Osteocyte (in vitro differentiated cells): ENCODE data around the gene FHIP1A. TPM values are rescaled to one million over a fixed set of nuclear protein-coding genes. Genes with fewer than 3 reads are reported as not detected.
"Not testable (repeated sequence)": the region's sequence is repeated elsewhere in the genome, so short reads cannot be mapped to it uniquely, and the experiment has no call there.

Experiments used
- DNase-seq: peaks from one replicate; pipeline ENCODE4 v3.0.0; 2021; ENCODE audit warnings: mixed read lengths; ENCODE audit not compliant: unreplicated experiment; ENCODE audit errors: extremely low spot score
- H3K27ac Mint-ChIP-seq: one replicate; pipeline ENCODE4 v1.8.0; 2021; ENCODE audit warnings: mild to moderate bottlenecking, mixed read lengths; ENCODE audit not compliant: unreplicated experiment
- H3K27me3 Mint-ChIP-seq: one replicate; pipeline ENCODE4 v1.8.0; 2021; ENCODE audit warnings: mixed read lengths; ENCODE audit not compliant: unreplicated experiment
- H3K36me3 Mint-ChIP-seq: one replicate; pipeline ENCODE4 v1.8.0; 2021; ENCODE audit warnings: mixed read lengths; ENCODE audit not compliant: unreplicated experiment
- H3K4me1 Mint-ChIP-seq: one replicate; pipeline ENCODE4 v1.8.0; 2021; ENCODE audit warnings: mixed read lengths; ENCODE audit not compliant: unreplicated experiment
- H3K4me3 Mint-ChIP-seq: one replicate; pipeline ENCODE4 v1.8.0; 2021; ENCODE audit warnings: mild to moderate bottlenecking, moderate library complexity, mixed read lengths; ENCODE audit not compliant: unreplicated experiment
- H3K9me3 Mint-ChIP-seq: one replicate; pipeline ENCODE4 v1.8.0; 2021; ENCODE audit warnings: mixed read lengths; ENCODE audit not compliant: unreplicated experiment
- total RNA-seq: library from RNA; stranded (reverse); gene quantifications from 2 replicates; pipeline ENCODE4 v1.2.1, GENCODE V29; 2021
- TF ChIP-seq, protein P1 (sequence below): fragments of 200-600 bp; sonication (generic); IDR thresholded peaks from 2 replicates; pipeline ENCODE4 v1.5.0; 2021; ENCODE audit warnings: antibody characterized with exemption, mild to moderate bottlenecking, moderate library complexity

FHIP1A gene
- total RNA-seq, 1 donor from 2014 or later, result 0.86 TPM

DNA sequence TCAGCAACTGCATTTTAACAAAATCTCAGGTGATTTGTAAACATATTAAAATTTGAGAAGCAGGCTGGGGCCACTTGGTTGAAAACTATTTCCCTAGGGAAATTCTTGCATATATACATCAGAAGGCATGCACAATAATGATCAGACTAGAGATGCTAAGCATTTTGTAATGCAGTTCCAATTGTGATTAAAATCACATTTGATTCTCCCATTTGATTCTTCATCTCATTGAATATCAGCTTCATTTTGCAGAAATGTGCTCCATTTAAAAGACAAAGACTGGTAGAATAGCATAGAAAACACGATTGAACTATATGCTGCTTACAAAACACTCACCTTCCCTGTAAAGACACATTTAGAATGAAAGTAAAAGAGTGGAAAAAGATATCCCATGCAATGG, 32.4 kb upstream of the FHIP1A start:
- H3K27me3 Mint-ChIP-seq, result peaks cover 19% of the 10 kb centered on the region
- TF ChIP-seq, protein P1, sequence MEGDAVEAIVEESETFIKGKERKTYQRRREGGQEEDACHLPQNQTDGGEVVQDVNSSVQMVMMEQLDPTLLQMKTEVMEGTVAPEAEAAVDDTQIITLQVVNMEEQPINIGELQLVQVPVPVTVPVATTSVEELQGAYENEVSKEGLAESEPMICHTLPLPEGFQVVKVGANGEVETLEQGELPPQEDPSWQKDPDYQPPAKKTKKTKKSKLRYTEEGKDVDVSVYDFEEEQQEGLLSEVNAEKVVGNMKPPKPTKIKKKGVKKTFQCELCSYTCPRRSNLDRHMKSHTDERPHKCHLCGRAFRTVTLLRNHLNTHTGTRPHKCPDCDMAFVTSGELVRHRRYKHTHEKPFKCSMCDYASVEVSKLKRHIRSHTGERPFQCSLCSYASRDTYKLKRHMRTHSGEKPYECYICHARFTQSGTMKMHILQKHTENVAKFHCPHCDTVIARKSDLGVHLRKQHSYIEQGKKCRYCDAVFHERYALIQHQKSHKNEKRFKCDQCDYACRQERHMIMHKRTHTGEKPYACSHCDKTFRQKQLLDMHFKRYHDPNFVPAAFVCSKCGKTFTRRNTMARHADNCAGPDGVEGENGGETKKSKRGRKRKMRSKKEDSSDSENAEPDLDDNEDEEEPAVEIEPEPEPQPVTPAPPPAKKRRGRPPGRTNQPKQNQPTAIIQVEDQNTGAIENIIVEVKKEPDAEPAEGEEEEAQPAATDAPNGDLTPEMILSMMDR, result no peak
- DNase-seq, result no peak
- H3K9me3 Mint-ChIP-seq, result peaks cover 18% of the 10 kb centered on the region
- no peak overlapping the region for H3K4me3 Mint-ChIP-seq
- H3K27ac Mint-ChIP-seq, result no peak overlapping the region
- H3K36me3 Mint-ChIP-seq, result no peaks in the 10 kb centered on the region
- no peaks in the 10 kb centered on the region for H3K4me1 Mint-ChIP-seq

GRCh38 chr4:151389311-151389710, 19.7 kb upstream of the FHIP1A start:
- Mint-ChIP-seq H3K36me3 (peaks cover 2% of the 10 kb centered on the region), H3K27me3 (peaks cover 6% of the 10 kb centered on the region), H3K9me3 (peaks cover 3% of the 10 kb centered on the region), H3K27ac (no peak overlapping the region), H3K4me3 (no peak overlapping the region), H3K4me1 (no peaks in the 10 kb centered on the region)
- TF ChIP-seq, protein P1, result no peak
- no peak for DNase-seq

DNA sequence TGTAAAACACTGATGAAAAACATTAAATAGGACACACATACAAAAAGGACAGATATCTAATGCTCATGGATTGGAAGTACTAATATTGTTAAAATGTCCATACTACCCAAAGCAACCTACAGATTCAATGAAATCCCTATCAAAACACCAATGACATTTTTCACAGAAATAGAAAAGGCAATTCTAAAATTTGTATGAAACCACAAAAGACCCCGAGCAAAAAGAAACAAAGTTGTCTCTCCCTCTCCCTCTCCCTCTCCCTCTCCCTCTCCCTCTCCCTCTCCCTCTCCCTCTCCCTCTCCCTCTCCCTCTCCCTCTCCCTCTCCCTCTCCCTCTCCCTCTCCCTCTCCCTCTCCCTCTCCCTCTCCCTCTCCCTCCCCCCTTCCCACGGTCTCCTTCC, 19.2 kb upstream of the FHIP1A start:
- H3K36me3 Mint-ChIP-seq, H3K9me3 Mint-ChIP-seq, H3K4me1 Mint-ChIP-seq, H3K27ac Mint-ChIP-seq, H3K4me3 Mint-ChIP-seq, DNase-seq, H3K27me3 Mint-ChIP-seq: not testable (repeated sequence)

GRCh38 chr4:151395873-151396272, 13.1 kb upstream of the FHIP1A start:
- Mint-ChIP-seq H3K4me3 (no peak overlapping the region), H3K27ac (no peak overlapping the region), H3K27me3 (peaks cover 3% of the 10 kb centered on the region), H3K9me3 (peaks cover 3% of the 10 kb centered on the region), H3K36me3 (peaks cover 2% of the 10 kb centered on the region), H3K4me1 (no peaks in the 10 kb centered on the region)
- no peak for DNase-seq
- TF ChIP-seq, protein P1, result no peak

DNA sequence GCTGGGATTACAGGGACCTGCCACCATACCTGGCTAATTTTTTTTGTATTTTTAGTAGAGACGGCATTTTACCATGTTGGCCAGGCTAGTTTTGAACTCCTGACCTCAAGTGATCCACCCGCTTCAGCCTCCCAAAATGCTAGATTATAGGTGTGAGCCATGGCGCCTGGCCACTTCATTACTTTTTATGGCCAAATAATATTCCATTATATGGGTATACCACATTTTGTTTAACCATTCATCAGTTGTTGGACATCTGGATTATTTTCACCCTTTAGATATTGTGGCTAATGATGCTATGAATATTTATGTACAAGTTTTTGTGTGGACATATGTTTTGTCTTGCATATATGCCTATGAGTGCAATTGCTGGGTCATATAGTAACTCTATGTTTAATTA, 8.6 kb upstream of the FHIP1A start:
- Mint-ChIP-seq H3K27me3 (no peaks in the 10 kb centered on the region), H3K9me3 (no peaks in the 10 kb centered on the region), H3K36me3 (no peaks in the 10 kb centered on the region), H3K27ac (no peak overlapping the region), H3K4me3 (no peak overlapping the region), H3K4me1 (no peaks in the 10 kb centered on the region)
- TF ChIP-seq, protein P1, result no peak
- DNase-seq, result no peak

- no peak overlapping the region for H3K27ac Mint-ChIP-seq
- H3K36me3 Mint-ChIP-seq, result no peaks in the 10 kb centered on the region
- TF ChIP-seq, protein P1, result no peak
- H3K4me3 Mint-ChIP-seq, result no peak overlapping the region
- no peaks in the 10 kb centered on the region for H3K4me1 Mint-ChIP-seq
- H3K9me3 Mint-ChIP-seq, result no peaks in the 10 kb centered on the region
- DNase-seq, result no peak
- H3K27me3 Mint-ChIP-seq, result no peaks in the 10 kb centered on the region
Observed at GRCh38 chr4:151401739-151402138, 7.2 kb upstream of the FHIP1A start.
